ENCODE data around the gene HECW1.

The HECW1 gene

GRCh38 chr7:43441231-43442130, 329.0 kb downstream of the HECW1 start:
- no peak for DNase-seq

- DNase-seq, result no peak
Observed at GRCh38 chr7:43443381-43443780, 330.9 kb downstream of the HECW1 start.

GRCh38 chr7:43444711-43445578, 332.5 kb downstream of the HECW1 start:
- DNase-seq, result no peak

- DNase-seq, result no peak
Observed at GRCh38 chr7:43449577-43449976, 337.1 kb downstream of the HECW1 start.

GRCh38 chr7:43450894-43451293, 338.4 kb downstream of the HECW1 start:
- no peak for DNase-seq

GRCh38 chr7:43454936-43455518, 342.6 kb downstream of the HECW1 start:
- DNase-seq, result no peak

GRCh38 chr7:43456200-43456599, 343.8 kb downstream of the HECW1 start:
- no peak for DNase-seq

- DNase-seq, result no peak
Observed at GRCh38 chr7:43458330-43459018, 346.0 kb downstream of the HECW1 start.

GRCh38 chr7:43459019-43459337, 346.5 kb downstream of the HECW1 start:
- no peak for DNase-seq

- DNase-seq, result no peak
Observed at GRCh38 chr7:43460733-43461348, 348.4 kb downstream of the HECW1 start.

GRCh38 chr7:43461349-43462024, 349.0 kb downstream of the HECW1 start:
- no peak for DNase-seq

- no peak for DNase-seq
Observed at GRCh38 chr7:43462836-43463235, 350.4 kb downstream of the HECW1 start.

- DNase-seq, result no peak
Observed at GRCh38 chr7:43463401-43463980, 351.0 kb downstream of the HECW1 start.

- DNase-seq, result no peak
Observed at GRCh38 chr7:43465581-43466554, 353.4 kb downstream of the HECW1 start.

GRCh38 chr7:43467406-43467805, 355.0 kb downstream of the HECW1 start:
- DNase-seq, result no peak

- no peak for DNase-seq
Observed at GRCh38 chr7:43467846-43468245, 355.4 kb downstream of the HECW1 start.

GRCh38 chr7:43469051-43469450, 356.6 kb downstream of the HECW1 start:
- DNase-seq, result no peak

GRCh38 chr7:43470110-43470509, 357.7 kb downstream of the HECW1 start:
- DNase-seq, result no peak

- no peak for DNase-seq
Observed at GRCh38 chr7:43475983-43476382, 363.5 kb downstream of the HECW1 start.

GRCh38 chr7:43476896-43477295, 364.4 kb downstream of the HECW1 start:
- no peak for DNase-seq
